ENCODE measurements around the gene NTF3.
"Not testable (repeated sequence)": the region's sequence is repeated elsewhere in the genome, so short reads cannot be mapped to it uniquely, and the experiment has no call there.

Gene NTF3

DNA sequence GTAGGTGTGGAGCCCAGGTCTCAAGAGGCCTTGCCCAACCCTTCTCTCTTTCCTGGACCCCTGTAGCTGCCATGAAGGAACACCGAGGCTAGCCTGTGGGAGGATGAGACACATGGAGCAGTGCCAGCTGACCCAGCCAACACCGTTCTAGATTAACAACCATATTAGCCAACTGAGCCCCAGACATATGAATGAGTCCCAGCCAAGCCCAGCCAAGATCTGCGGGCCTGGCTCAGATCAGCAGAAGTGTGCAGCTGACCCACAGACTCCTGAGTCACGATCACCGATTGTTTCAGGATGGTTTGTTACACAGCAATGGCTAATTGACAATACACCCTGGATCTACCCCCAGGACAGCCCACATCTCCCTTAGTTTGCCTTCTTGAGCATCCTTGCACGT lies 82.1 kb downstream of the NTF3 start:
- no peak for DNase-seq

DNA sequence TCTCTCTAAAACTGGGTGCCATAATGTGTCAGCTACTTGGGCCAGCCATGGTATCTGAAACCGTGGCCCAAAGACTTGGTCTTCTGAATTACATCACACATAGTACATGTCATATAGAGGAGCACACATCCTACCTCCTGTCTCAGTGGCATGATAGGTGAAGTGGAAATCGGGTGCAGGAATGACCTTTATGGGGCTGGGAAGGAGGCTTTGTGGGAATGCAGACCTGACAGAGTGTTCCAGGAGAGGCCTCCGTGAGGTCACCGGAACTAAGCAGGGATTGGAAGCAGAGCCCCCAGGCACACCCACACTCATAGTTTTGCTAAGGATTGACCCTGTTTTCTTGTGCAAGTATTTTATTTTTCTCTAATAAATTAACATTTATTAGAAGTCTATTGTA lies 82.6 kb downstream of the NTF3 start:
- no peak for DNase-seq

DNA sequence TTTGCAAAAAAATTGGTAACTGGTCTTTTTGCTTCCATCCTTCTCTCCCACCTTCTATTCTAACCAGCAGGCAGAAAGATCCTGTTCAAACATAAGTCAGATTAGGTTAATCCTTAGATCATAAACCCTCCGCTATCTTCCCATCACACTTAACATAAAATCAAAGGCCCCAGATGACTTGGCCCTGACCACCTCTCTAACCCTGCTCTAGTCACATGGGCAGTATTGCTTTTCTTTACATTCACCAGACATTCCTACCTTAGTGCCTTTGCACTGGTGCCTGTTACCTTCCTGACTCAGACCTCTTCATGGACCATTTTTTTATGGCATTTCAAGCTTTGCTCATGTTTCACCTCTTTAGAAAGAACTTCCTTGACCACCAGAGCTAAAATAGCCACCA lies 83.5 kb downstream of the NTF3 start:
- DNase-seq, result no peak

DNA sequence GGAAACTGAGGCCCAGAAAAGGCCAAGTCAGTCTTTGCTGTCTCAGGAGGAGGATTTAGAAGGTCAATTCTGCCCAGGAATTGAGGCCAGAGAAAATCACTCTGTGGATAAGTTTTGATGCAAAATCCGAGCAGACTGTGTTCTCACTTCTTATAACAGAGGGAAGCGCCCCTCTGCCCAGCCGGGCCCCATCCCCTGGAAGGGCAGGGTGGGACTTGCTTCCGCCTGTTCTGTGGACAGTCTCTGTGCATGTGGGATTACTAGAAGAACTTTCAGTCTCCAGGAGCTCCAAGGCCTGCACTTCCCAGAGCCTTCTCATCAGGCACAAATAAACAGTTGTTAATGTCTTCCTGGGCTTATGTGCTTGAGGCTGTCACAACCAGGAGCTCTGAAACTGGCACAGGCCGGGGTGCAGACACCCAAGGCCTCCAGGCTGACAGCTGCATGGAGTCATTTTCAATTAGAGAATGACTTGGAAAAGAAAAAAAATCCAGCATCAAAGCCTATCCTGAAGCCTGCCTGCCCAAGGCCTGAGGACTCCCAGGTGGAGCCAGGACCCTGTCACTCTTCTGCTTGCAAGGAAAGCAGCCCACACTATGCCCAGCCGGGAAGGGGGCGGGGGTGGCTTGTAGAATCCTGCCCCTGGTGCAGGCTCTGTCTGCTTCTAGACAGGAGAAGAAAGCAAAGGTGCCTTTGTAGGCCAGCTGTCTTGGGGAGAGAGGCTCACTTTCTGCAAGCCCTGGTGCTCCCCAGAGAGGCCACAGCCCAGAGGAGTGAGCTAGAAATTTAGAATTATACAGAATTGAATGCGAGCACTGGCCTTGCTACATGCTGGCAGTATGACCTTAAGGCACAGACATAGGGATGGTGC lies 84.7 kb downstream of the NTF3 start:
- DNase-seq, result no peak

DNA sequence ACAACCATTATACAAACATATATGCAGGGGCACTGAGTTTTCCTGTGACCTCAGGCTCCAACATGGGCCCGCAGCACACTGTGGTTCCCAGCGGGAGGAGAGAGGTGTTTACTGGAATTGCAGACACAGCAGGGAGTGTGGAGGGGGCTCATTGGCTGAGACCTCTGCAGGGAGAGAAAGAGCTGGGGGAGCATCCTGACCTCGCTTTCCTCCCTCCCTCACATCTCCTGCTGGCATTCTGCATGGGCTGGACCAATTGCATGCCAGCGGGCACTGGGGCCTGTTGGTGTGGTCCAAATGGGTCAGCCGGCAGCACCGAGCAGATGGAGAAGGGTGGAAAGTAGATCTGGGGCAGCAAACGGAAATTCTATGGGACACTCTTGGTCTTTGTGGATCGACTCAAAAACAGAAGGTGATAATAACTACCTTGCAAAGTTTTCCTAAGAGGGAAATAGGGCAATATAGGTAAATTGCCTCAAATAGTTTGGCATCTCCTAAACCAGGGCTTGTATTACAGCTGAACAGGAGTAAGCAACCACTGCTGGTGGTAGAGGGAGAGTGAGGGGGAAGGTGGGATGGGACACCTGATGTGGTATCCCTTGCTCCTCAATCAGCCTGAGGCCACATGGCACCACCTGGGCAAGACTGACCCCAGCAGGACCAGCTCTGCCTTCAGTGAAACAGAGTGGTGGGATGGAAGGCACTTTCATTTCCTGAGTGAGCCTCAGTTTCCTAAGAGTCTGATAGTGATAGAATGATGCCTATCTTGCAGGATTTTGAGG lies 86.9 kb downstream of the NTF3 start:
- DNase-seq, result no peak

DNA sequence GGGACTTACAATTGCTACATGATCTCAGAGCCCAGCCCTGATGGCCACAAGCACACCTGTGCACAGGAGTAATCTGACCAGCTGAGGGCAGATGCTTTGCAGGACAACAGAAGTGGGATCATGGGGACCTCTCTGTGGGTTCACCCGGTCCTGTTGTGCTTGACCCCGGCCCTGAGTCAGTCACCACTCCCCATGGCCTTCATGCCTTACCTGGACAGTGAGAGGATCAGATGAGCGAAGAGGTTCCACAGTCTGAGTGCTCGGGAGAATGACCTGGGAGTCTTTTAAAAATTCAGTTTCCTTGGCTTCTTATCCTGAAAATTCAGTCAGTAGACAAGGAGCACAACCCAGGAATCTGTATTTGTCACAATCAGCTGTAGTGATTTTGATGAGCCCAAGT lies 88.1 kb downstream of the NTF3 start:
- no peak for DNase-seq

DNA sequence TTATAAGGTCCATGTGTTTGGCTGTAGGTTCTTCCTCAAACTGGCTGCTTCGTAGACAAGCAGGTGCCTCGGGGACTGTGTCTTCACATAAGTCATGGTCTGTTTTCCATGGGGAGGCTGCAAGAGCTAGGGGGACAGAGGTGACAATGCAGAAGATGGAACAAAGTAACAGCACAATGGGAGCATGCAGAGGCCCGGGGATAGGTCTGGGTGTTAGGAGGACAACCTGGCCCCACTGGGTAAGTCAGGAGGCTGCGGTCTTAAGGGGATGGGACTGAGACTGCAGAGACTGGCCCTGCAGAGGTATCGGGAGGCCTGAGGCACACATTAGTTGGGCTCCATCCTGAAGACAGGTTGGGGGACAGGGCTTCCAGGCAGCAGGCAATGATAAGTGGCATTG lies 88.9 kb downstream of the NTF3 start:
- no peak for DNase-seq

DNA sequence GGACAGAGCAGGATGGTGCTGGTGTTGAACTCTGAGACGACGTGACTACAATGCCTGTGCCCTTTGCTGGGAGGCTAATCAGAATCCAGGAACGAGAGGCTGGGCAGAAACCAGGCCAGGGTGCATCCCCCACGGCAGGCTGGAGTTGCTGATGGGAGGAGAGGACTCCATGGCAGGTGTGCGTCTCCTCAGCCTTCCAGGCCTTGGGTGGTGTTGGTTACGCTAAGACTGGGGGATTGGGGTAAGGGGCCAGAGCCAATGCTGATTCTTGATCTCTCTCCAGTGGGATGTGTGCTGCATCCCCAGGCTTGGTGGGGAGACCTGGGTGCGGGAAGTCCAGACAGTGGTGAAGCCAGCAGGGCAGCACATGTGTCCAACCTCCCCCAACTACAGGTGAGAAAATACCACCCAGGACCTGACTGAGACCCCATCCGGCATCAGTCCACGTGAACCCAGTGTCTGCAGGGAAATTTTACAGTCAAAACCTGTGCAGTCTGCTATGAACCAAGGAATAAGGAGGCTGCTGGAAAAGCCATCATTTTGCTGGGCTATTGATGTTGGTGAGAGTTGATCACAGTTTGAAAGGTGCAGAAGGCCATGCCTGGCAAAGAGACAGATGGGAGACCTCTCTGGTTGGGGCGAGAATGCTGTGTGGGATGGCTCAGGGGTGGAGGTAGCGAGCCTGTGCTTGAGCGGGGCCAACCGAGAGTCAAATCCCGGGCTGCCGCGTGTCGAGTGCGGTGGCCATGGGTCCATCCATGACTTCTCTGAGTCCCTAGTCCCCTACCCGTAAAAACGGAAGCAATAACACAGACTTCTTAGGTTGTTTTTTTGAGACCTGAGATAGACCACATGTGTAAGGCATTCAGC lies 89.8 kb downstream of the NTF3 start:
- DNase-seq, result no peak

DNA sequence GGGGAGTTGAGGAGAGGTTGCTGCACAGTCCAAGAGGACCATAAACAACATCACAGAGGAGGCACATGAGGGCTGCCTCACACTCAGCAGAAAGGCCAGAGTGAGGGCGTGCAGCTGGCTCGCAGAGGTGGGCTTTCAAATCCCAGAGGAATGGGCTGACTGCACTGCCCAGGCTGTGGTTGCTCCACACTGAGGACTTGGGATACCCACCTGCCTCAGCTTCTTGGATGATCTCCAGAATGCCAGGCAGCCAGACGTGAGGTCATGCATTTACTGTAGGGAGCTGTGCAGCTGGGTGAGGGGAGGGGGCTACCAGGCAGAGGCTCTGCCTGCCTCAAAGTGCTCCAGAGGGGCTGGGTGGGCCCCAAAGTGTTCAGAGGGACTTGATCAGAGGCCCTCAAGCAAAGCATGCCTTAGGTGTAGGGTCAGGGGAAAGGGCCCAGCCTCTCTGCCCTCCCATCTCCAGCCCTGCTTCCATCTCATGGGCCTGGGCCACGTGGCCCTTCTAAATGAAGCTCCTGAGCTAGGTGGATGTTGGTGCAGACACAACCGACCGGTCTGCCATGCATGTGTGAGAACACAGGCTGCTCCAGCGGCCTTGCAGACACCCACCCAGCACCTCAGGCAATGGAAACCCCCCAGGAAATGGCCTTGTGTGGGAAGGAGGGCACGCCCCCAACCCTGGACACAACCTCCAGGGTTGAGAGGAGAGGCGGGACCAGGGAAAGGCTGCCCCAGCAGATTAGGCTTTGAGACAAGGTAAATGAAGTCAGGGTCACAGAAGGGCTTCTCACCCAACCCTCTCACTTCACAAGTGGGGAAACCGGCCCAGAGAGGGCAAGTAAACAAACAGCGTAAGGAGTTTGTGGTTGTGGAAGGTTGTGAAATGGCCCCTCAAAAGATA lies 90.8 kb downstream of the NTF3 start:
- no peak for DNase-seq

DNA sequence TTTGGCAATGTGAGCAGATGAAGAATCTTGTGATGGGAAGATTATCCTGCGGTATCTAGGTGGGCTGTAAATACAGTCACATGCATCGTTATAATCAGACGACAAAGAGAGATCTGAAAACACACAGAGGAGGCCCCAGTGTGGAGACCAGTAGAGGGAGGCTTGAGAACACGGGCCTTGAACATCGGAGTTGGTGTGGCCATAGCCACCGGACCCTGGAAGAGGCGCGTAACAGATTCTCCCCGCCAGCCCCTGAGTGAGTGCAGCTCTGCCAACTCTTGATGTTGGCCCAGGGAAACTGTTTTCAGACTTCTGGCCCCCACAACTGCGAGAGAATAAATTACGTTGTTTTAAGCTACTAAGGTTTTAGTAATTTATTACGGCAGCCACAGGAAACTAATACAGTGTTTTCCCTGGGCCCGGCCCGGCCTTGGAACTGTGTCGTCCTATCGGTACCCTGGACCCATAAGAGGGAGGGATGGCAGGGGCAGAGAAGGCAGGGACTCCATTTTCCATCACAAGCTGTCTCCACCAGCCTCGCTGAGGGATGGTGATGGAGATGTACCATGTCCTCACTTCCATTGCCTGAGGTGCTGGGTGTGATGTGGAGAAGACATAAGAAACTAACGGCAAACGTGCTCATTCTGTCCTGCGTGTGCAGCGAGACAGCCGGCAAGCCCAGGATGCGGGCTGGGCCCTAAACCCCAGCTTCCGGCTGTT lies 91.6 kb downstream of the NTF3 start:
- DNase-seq, result no peak

DNA sequence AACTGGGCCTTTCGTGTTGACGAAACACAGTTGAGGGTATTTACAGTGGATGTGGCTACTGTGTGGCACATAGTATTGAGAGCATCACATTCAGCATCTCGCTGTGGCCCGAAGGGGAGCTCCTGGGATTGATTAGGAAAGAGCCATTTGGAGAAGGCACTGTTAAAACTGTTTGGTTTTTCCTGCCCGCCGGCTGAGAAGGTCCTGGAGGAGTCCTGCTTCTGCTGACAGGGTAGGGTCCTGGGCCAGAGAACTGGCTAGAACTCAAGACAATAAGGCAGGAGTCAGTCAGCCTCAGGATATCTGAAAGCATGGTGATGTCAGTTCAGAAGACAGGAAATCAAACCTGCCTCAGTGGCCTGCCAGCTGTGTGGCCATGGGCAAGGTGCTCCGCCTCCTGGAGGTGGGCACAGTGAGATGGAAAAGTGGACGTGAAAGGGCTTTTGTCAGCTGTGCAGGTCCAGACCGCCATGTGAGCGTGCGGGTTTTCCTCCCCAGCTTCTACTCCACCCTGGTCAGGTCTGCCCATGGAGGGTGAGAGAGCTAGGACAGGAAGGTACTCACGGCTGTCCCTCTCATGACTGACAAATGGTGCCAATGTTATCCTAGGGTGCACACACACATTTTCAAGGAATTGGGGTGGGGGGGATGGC lies 92.3 kb downstream of the NTF3 start:
- no peak for DNase-seq

DNA sequence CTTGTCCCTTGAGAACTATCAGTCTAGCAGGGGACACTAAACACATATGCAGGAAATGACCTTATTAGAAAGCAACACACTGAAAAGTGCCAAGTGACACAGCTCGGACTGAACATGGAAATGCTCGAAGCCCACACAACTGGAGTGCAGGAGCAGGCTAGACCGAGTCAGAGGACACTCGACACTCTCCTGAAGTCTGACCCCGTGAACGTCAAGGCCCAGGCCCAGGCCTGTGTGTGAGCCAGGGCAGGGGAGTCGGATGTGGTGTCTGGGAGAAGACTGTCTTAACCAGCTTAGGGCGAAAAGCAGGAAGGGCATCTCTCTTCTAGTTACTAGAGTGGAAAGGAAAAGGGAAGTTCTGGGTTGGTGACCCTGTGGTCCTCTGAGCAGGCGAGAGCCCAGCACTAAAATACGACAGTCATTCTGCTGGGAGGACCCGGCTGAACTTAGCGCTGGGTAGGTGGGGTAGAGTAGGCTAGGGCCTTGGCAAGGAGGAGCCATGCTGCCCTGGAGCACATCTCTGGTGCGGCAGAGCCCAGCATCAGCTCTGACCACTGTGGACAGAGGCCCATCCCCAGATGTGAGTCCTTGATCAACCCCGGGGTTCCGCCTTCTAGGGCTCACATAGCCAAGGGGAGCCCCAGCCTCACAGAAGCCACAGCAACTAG lies 93.0 kb downstream of the NTF3 start:
- DNase-seq, result no peak

DNA sequence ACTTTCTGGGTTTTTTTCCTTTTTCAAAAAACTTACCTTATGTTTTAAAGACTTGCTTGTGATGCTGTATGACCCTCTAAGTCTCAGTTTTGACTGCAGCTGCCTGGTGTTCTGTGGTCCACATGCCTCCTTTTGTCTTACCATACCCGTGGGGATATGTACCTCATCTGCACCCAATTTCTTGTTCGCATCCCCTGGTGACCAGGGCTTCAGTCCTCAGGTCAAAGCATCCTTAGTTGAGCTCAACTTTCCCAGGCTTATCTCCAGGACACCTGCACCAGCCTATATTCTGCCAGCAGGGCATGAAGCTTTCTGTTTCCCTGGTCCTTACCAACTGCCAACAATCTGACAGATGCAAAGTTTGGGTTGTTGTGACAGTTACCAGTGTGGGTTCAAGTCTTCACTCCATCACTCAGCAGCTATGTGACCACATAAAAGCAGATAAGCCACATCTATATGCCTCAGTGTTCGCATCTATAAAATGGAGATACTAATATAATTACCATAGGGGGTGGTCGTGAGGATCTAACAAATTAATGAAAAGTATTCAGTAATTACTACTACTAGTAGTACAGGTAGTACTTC lies 94.0 kb downstream of the NTF3 start:
- no peak for DNase-seq

DNA sequence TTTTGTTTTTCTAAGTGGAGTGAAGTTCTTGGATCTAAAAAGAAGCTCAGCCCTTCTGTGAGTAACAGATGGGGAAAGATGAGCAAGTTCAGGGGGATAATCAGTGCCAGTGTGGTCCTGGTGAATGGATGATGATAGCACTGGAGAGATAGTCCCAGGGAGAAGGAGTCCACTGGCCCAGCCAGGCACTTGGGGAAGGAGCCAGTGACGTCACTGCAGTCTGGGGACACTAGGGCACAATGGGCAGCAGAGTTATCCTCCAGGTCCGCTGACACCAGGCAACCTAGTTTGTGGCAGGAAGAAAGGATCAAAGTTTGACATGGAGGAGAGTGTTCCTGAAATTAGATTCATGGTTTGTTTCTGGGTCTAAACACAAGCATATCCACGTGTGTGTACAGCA lies 101.5 kb downstream of the NTF3 start:
- DNase-seq, result no peak

DNA sequence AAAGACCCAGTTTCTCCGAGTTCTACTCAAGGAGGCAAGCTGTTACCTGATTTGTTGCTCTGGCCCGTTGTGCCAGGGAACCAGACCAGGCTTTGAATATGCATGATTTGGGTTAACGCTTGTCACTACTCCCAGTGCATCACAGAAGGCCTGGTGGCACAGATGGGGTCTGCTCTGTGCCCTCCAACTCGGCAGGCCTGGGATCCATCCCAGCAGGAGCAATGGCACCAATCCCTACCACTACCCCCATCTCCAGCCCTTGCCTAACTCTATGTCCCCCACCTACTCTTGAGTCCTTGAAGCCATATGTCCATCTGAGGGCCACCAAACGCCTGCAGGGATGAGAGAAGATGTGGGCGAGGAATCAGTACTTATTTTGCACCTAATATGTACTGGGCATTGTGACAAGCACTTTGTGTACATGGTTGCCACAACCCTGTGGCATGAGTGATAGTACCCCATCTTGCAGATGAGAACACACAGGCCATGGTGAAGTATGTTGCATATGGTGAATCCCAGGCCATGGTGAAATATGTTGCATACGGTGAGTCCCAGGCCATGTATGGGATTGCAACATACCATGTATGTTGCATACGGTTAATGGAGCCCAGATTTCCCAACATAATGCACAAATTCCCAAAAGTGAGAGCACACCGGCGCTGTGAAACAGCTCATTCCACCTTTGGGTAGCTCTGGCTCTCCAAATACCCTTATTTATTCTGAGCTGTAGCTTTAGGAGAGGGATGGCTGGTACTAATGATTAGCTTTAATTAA lies 102.7 kb downstream of the NTF3 start:
- DNase-seq, result no peak

DNA sequence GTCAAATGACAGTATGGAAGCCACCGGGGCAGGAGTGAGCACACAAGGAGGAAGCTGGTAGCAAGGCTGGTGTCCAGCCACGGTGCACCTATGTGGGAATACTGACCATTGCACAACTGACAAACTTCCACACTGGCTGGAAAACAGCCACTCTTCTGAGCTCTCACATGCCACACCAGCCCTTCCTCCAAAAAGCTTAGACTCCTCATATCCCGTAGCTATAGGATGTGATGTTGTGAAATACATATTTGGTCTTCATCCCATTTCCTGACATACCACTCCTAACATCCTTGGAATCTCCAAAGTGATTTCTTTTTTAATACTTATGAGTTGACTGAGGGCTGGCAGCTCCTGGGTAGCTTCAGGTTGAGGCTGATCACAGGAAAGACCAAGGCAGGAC lies 103.6 kb downstream of the NTF3 start:
- DNase-seq, result no peak

DNA sequence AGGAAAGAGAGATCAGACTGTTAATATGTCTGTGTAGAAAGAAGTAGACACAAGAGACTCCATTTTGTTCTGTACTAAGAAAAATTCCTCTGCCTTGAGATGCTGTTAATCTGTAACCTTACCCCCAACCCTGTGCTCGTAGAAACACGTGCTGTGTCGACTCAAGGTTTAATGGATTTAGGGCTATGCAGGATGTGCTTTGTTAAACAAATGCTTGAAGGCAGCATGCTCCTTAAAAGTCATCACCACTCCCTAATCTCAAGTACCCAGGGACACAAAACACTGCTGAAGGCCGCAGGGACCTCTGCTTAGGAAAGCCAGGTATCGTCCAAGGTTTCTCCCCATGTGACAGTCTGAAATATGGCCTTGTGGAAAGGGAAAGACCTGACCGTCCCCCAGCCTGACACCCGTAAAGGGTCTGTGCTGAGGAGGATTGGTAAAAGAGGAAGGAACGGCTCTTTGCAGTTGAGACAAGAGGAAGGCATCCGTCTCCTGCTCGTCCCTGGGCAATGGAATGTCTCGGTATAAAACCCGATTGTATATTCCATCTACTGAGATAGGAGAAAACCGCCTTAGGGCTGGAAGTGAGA lies 105.2 kb downstream of the NTF3 start:
- not testable (repeated sequence) for DNase-seq

DNA sequence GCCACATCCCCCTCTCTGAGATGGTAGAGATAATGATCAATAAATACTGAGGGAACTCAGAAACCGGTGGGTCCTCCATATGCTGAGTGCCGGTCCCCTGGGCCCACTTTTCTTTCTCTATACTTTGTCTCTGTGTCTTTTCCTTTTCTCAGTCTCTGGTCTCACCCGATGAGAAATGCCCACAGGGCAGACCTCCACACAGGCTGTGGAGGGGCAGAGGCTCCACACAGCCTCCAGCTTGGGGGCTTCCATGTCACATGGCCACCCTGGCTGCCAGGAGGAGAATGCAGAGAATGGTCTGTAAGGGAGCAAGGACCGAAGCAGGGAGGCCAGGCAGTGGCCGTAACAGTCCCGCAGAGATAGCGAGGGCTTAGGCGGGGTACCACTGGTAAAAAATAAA lies 105.9 kb downstream of the NTF3 start:
- no peak for DNase-seq
